Measurements from ENCODE around the gene PYGO2.

The PYGO2 gene

GRCh38 chr1:154959426-154959780 lies 2.2 kb downstream of the PYGO2 start:
- DNase-seq = no peak

GRCh38 chr1:154958681-154959425 lies 2.7 kb downstream of the PYGO2 start:
- no peak for DNase-seq

DNA sequence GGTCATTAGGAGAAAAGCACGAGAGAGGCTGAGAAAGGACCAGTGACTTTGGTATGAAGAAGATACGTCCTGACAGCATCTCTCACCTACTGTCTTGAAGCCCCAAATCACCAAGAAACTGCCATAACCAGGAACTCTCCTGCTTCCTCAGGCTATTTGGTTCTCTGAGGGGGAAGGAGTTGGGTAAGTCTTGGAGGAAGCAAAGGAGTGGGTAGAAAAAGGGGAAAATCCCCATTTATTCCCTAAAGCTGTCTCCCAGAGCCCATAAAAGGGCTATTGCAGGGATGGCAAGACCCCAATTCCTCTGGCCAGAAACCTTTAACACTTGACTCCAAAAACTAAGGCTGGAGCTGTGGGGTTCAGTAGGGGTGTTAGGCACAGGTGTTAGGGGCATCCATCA lies 3.5 kb downstream of the PYGO2 start:
- no peak for DNase-seq

DNA sequence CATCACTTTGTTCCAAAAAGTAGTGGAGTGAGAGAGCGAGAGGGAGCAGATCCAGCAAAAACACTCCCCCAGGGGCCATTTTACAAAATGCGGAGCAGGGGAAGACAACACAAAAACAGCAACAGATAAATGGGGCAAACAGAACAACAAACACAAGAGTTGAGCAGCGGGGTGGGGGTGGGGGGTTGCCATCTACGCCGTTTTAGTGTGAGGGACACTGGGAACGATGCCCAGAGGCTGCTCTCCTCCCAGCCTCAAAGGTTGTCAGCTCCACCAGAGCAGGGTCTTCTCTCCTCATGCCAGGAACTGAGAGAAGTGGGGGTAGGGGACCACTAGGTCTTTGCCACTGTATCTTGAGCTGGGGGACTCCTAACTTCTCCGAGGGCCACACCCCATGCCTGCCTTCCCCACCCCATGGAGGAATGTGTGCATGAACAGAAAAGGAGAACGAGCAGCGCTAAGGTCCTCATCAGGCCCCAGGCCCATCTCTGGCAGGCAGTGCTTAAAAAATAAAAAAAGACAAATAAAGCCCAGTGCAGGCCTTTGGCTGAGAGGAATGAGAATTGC lies 4.4 kb downstream of the PYGO2 start:
- no peak for DNase-seq

DNA sequence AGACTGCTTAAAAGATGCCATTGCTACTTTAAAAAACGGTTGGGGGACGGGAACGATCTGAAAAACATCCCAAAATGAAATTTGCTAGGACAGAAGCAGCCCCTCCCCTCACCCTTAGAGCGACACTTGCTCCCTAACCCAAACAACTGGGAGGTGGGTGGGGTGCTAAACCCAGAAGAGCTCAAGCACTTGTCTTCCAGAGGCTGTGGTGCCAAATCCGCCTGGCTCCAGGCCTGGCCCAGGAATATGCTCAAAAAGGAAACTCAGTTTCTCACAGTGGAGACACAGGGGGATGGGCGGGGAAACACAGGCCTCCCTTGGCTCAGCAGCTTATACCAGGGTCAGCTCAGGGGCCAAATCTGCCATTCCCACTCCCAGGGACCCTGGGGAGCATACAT lies 5.0 kb downstream of the PYGO2 start:
- no peak for DNase-seq

DNA sequence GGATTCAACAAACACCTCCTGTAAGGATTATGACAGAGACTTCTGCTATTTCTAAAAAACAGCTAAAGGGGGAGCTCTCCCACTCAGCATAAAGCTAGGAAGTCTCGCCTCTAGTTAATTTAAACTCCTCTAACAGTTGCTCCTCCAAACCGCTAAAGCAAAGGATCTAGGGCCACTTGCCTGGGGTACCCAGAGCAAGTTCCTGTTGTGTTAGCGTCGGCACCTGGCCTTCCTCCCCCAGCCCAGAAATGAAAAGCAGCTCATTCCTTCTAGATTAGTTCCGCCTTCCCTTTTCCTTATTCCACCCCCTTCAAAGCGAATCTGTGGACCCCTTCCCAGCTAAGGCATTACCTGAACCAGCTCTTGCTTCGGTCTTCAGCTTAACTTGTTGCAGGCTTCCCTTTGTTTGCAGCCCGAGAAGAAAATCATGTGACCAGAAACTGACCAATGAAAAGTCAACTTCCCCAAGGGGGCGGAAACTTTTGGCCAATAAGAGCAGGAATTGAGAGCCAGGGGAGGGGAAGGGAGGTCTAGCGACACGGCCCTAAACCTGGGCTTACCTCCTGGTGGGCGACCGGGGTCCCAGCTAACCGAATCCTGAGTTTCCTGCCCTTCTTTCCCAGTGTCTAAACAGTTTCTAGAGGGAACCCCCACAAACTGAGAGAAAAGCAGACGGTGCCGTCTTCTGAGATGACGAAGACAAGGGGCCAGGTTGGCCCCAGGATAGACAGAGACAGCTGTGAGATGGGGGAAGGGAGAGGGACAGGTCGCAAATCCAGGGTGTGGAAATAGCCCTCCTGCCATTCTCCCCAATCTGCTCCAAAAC lies 5.7 kb downstream of the PYGO2 start, which contains the start of gene PBXIP1:
Gene PBXIP1, minus strand, starts transcription at position 382 of the 826 bp plus-strand sequence. CDS start 2,378 bp downstream, outside the sequence.
- DNase-seq = peak; percentile 76

GRCh38 chr1:154955039-154955717 lies 6.4 kb downstream of the PYGO2 start:
- peak; percentile 83 for DNase-seq

DNA sequence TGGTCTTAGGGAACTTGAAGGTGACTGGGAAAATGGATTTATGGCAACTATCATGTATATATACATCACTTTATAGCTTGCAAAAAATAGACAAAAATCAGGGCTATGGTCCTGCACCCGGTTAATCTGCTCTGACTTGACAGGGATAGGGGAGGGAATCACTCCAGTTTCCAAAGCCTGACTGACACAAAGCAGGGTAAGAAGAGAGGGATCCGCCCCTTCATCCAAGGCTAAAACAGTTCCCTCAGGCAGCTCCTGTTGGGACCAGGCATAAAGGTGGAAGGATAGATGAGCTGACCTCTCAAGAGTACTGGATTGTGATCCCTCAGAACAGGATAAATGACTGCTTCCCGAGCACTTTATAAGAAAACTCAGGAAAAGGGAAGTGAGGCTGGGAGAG lies 7.0 kb downstream of the PYGO2 start:
- no peak for DNase-seq

- DNase-seq = no peak
Observed at GRCh38 chr1:154953611-154954038, 8.0 kb downstream of the PYGO2 start.

- DNase-seq = no peak
Observed at GRCh38 chr1:154952664-154953063, 8.9 kb downstream of the PYGO2 start.

GRCh38 chr1:154951901-154952657 lies 9.5 kb downstream of the PYGO2 start:
- peak; percentile 79 for DNase-seq

DNA sequence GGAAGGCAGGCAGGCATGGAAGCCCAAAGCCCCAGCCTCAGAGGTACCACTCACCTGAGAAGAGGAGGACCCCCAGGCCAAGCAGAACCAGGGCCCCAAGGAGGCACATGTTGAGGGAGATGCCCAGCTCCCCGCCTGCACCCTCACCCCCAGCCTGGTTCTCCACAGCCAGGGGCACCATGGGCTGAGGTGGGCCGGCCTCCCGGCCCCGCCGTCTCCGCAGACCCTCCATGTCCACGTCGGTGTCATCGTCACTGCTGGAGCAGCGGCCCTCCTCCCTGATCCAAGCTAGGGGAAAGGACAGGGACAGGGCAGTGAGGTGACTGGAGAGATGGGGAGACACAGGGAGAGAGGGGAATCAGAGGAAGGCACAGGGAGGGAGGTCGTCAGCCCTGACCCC lies 13.5 kb downstream of the PYGO2 start:
- no peak for DNase-seq

DNA sequence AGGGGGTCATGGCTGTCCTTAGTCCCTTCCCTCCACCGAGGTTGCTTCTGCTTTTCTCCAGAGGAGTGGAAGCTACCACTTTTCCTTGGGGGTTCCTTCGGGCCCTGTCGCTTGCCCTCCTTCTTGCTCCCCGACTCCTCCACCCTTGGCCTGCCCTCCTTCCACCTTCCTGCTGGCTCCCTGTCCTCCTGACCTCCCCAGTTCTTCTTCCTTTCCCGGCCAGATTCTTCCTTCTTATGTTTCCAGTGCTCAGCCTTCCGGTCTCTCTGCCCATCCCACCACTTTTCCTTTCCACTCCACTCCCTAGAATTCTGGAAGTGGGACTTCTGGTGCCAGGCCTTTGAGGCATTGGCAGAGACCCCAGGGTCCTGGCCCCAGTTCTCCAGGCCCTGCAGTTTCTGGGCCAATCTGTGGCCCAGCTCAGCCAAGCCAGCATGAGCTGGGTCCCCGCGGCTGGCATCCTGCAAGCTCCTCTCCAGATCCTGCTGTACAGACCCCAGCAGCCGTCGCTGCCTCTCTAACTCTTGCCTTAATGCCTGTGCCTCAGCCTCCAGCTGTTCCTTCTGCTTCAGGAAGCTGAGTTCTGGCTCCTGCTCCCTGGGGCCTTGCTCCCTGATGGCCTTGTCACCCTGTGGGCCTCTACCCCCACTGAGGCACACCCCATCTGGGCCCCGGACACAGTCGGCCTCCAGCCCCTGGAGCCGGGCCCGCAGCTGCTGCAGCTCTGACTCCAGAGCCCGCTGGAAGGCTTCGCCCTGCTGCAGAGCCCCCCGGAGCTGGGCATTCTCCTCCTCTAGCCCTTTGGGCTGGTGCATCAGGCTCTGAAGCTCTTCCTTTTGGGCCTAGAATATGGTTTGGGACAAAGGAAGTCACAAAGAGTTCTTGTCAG lies 15.4 kb downstream of the PYGO2 start:
- DNase-seq = no peak

DNA sequence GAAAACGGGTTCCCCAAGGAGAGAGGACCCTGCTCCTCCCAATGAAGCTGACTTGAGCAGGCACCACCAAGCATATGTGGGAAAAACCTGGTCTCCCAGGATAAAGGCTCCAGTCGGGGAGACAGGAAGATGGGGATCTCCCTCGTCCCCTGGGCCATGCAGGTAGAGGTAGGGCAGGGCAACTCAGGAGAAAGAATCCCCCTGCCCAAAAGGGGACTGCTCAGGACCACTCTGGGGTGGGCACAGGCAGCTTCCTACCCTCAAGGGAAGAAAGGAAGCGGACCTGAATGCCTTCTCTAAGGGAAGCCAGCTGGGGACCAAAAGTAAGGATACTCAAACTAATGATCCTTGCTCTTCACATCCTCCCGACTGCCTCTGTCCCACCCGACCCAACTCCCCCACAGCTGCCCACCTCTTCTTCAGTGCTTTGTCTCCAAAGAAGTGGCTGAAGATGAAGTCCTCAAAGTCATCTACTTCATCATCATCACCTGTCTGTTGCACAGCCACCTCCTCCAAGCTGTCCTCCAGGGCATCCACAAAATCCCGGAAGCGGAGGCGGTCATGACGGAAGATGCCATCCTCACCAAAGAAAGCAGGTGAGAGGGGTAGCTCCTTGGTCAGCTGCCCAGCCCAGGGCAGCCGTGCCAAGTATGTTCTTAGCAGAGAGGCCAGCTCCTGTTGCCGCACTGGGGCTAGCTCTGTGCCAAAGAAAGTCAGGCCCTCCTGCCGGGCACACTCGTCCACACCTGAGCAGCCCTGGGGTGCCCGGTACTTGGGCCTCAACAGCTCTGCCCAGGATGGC lies 16.2 kb downstream of the PYGO2 start:
- DNase-seq = no peak

DNA sequence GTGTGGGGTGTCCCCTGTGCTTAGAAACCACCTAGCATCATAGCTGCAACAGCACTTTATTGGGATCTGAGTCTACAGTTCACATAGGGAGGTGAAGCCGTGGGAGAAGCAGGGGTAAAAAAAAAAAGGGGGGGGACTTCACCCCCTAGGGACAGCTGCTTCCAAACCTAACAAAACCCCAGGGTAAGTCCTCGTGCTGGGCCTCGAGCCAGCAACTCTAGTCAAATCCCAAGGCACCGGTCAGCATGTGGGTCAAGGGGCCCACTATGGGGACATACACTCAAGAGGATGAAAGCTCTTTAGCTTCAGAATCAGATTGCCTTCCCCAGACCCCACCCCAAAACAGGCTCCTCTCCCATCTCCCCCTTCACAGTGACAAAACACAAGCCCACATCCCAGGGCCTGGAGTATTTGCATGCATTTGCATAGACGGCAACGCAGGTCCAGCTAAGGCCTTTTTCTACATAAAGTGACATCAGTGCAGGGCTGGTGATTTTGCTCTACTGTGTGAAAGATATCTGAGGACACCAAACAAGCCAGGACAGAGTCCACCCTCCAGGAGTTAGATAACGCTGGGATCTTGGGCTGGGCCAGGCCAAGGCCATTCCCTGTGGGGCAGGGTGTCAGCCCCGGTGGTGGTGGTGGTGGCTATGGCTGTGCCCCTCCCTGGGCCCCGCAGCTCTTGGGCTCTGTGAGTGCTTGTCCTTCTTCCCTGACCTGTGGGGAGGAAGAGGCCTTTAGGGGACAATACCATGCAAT lies 17.0 kb downstream of the PYGO2 start:
- DNase-seq = no peak

DNA sequence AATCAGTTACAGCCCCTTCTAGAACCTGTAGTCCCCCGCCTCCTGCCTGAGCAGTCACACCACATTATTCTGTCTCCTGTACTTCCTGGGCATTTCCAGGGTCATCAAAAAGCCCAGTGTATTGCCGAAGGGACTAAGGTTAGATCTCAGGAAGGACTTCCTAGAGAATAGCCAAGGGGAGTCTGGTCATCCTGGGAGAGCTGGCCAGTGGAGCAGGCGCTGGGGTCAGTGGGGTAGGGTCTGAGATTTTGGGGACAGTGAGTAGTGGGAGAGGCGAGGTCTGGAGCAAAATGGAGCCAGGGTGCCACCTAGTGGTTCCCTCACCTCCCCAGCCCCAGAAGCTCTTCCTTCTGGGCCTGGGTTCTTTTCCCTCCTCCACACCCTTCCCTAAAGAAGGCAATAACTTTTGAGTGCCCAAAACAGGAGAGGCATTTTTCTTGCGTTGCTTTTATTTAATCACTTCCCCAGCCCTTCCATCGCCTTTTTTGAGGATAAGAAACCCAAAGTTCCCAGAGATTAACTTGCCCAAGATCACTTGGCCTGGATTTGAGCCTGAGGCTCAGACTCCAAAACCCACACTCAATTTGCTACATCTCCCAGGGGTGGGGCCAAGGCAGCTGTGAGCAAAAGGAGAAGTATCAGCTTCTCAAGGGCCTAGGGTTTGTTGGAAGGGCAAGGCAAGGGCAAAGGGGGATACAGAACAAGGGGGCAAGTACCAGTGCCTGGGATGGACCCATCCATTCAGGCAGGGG lies 17.8 kb downstream of the PYGO2 start:
- DNase-seq = no peak

DNA sequence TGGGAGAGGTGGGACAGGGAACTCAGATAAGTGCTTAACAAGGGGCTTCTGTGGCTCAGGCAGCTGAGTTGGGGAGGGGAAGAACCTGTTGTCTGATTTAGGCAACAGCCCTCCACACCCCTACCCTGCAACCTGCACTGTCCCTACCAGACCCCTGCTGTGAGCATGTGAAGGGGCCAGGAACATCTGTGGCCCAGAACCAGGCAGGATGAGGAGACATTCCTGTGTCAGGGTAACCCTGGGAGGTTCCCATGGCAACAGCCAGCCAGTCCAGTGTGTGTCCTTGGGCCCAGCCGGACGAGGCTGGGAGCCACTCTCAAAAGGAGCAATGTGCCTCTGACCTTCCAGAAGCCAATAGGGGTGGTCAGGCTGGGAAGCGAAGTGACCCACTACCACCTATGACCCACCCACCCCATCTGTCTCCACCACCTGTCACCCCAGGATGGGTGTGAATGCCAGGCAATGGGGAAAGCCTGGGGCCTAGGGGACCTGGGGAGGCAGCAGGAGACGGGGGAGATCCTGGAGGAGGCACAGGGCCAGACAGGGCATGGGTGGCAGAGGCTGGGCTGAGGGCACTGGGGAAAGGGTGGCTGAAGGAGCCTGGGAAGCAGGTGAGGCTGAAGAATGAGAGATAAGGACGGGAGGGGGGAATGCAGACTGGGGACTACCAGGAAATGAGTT lies 20.1 kb downstream of the PYGO2 start:
- no peak for DNase-seq

DNA sequence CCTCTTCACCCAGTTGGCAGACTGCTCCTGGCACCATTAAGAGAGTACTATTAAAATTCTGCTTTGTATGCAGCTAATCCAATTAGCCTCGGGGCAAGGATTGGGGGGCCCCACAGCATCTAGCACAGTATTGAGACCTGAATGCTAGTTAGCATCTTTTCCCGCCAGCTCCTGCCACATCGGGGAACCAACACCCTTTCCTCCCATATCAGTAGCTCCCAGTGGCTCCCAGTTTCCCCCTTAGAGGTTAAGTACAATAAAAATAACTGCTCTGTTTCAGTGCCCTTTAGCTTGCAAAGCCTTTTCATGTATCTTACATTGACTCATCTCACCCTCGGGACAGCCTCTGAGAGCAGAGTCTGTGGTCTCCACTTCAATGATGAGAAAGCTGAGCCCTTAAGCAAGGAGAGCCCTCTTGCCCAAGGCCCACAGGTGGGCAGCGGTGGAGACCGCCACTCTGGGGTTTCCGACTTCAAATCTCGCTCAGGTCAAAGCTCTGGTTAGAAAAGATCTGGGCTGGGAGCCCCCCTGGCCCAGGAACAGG lies 20.9 kb downstream of the PYGO2 start:
- no peak for DNase-seq

Measured in activated CD8-positive, alpha-beta memory T cell treated with anti-CD3 and anti-CD28 coated beads, Interleukin-2, amount 50 U/mL, for 48 hours (primary cell).